ENCODE measurements around the gene DNAJC1. TPM values are rescaled to one million over a fixed set of nuclear protein-coding genes. Genes with fewer than 3 reads are reported as not detected.
"Not testable (repeated sequence)": the region's sequence is repeated elsewhere in the genome, so short reads cannot be mapped to it uniquely, and the experiment has no call there.

Gene DNAJC1
- total RNA-seq, 1 experiment from 2014 or later = 57.8 TPM

GRCh38 chr10:21889477-21890275, 113.9 kb downstream of the DNAJC1 start:
- Mint-ChIP-seq H3K36me3 (ENCODE audit: insufficient read depth, unreplicated experiment) (peaks cover 21% of the 10 kb centered on the region), H3K9me3 (ENCODE audit: unreplicated experiment) (peaks cover 31% of the 10 kb centered on the region), H3K27me3 (ENCODE audit: insufficient read depth, unreplicated experiment) (no peaks in the 10 kb centered on the region), H3K4me3 (ENCODE audit: unreplicated experiment) (no peak overlapping the region), H3K4me1 (ENCODE audit: insufficient read depth, unreplicated experiment) (no peaks in the 10 kb centered on the region), H3K27ac (ENCODE audit: low read depth, unreplicated experiment) (no peak overlapping the region)
- DNase-seq (ENCODE audit: unreplicated experiment) = no peak
- no peak for TF ChIP-seq CTCF (IDR thresholded peaks at IDR 0.05; ENCODE audit: unreplicated experiment)
- intact Hi-C loops (cut with micrococcal nuclease) = no loop called here
- ChIA-PET CTCF (interaction anchor here (0.5 to 0.6 kb wide), 2 partner anchors 44 to 55 kb away, joined by 3 to 4 read pairs; no protein-coding TSS in a partner anchor), POLR2A (interaction anchor here (0.9 kb wide), 1 partner anchor 23 kb away, joined by 4 read pairs; no protein-coding TSS in a partner anchor)
- BruUV-seq (replicated peaks) = no TSS peak

- ChIA-PET POLR2A (interaction anchor here (0.9 to 1.7 kb wide), 2 partner anchors 15 to 24 kb away, joined by 4 read pairs; no protein-coding TSS in a partner anchor), CTCF (interaction anchor here (0.6 to 1.2 kb wide), 3 partner anchors 16 to 44 kb away, joined by 3 to 5 read pairs (median 4); no protein-coding TSS in a partner anchor)
- no peak for DNase-seq (ENCODE audit: unreplicated experiment)
- no peaks in the 10 kb centered on the region for H3K27me3 Mint-ChIP-seq (ENCODE audit: insufficient read depth, unreplicated experiment)
- intact Hi-C loops (cut with micrococcal nuclease) = no loop called here
- no peaks in the 10 kb centered on the region for H3K4me1 Mint-ChIP-seq (ENCODE audit: insufficient read depth, unreplicated experiment)
- BruUV-seq (replicated peaks) = no TSS peak
- H3K9me3 Mint-ChIP-seq (ENCODE audit: unreplicated experiment) = peaks cover 26% of the 10 kb centered on the region
- no peak overlapping the region for H3K4me3 Mint-ChIP-seq (ENCODE audit: unreplicated experiment)
- H3K27ac Mint-ChIP-seq (ENCODE audit: low read depth, unreplicated experiment) = no peak overlapping the region
- no peak for TF ChIP-seq CTCF (IDR thresholded peaks at IDR 0.05; ENCODE audit: unreplicated experiment)
- peaks cover 16% of the 10 kb centered on the region for H3K36me3 Mint-ChIP-seq (ENCODE audit: insufficient read depth, unreplicated experiment)
Observed at GRCh38 chr10:21888959-21889358, 114.6 kb downstream of the DNAJC1 start.

- peaks cover 11% of the 10 kb centered on the region for H3K9me3 Mint-ChIP-seq (ENCODE audit: unreplicated experiment)
- H3K27me3 Mint-ChIP-seq (ENCODE audit: insufficient read depth, unreplicated experiment) = no peaks in the 10 kb centered on the region
- no peaks in the 10 kb centered on the region for H3K4me1 Mint-ChIP-seq (ENCODE audit: insufficient read depth, unreplicated experiment)
- ChIA-PET POLR2A (no interaction called here), CTCF (interaction anchor here (0.6 to 0.8 kb wide), 2 partner anchors 19 to 439 kb away, joined by 5 to 6 read pairs; no protein-coding TSS in a partner anchor)
- H3K4me3 Mint-ChIP-seq (ENCODE audit: unreplicated experiment) = no peak overlapping the region
- peaks cover 20% of the 10 kb centered on the region for H3K36me3 Mint-ChIP-seq (ENCODE audit: insufficient read depth, unreplicated experiment)
- no peak overlapping the region for H3K27ac Mint-ChIP-seq (ENCODE audit: low read depth, unreplicated experiment)
- no peak for DNase-seq (ENCODE audit: unreplicated experiment)
- intact Hi-C loops (cut with micrococcal nuclease) = no loop called here
- no peak for TF ChIP-seq CTCF (IDR thresholded peaks at IDR 0.05; ENCODE audit: unreplicated experiment)
- no TSS peak for BruUV-seq (replicated peaks)
Observed at GRCh38 chr10:21885940-21886339, 117.6 kb downstream of the DNAJC1 start.

GRCh38 chr10:21873198-21873597, 130.3 kb downstream of the DNAJC1 start:
- no peaks in the 10 kb centered on the region for H3K27me3 Mint-ChIP-seq (ENCODE audit: insufficient read depth, unreplicated experiment)
- no peak overlapping the region for H3K27ac Mint-ChIP-seq (ENCODE audit: low read depth, unreplicated experiment)
- BruUV-seq (replicated peaks) = no TSS peak
- intact Hi-C loops (cut with micrococcal nuclease) = no loop called here
- H3K4me1 Mint-ChIP-seq (ENCODE audit: insufficient read depth, unreplicated experiment) = no peaks in the 10 kb centered on the region
- no peak for TF ChIP-seq CTCF (IDR thresholded peaks at IDR 0.05; ENCODE audit: unreplicated experiment)
- ChIA-PET CTCF (interaction anchor here (1.0 kb wide), 1 partner anchor 603 kb away, joined by 4 read pairs; no protein-coding TSS in a partner anchor), POLR2A (interaction anchor here (1.0 kb wide), 1 partner anchor 15 kb away, joined by 4 read pairs; no protein-coding TSS in a partner anchor)
- no peak for DNase-seq (ENCODE audit: unreplicated experiment)
- H3K36me3 Mint-ChIP-seq (ENCODE audit: insufficient read depth, unreplicated experiment) = peaks cover 30% of the 10 kb centered on the region
- H3K4me3 Mint-ChIP-seq (ENCODE audit: unreplicated experiment) = no peak overlapping the region
- peaks cover 21% of the 10 kb centered on the region for H3K9me3 Mint-ChIP-seq (ENCODE audit: unreplicated experiment)

GRCh38 chr10:21872771-21873170, 130.8 kb downstream of the DNAJC1 start:
- H3K4me1 Mint-ChIP-seq (ENCODE audit: insufficient read depth, unreplicated experiment); BruUV-seq (replicated peaks); DNase-seq (ENCODE audit: unreplicated experiment); H3K27ac Mint-ChIP-seq (ENCODE audit: low read depth, unreplicated experiment); CTCF ChIA-PET; H3K27me3 Mint-ChIP-seq (ENCODE audit: insufficient read depth, unreplicated experiment); intact Hi-C loops (cut with micrococcal nuclease); H3K4me3 Mint-ChIP-seq (ENCODE audit: unreplicated experiment); POLR2A ChIA-PET: not testable (repeated sequence)
- Mint-ChIP-seq H3K36me3 (ENCODE audit: insufficient read depth, unreplicated experiment) (peaks cover 34% of the 10 kb centered on the region), H3K9me3 (ENCODE audit: unreplicated experiment) (peaks cover 21% of the 10 kb centered on the region)

All from MCF 10A (cell line).